ENCODE results near the gene STUB1. TPM values are rescaled to one million over a fixed set of nuclear protein-coding genes. Genes with fewer than 3 reads are reported as not detected.

Gene STUB1
- total RNA-seq, 4 donors from 2014 or later: 116 to 143 (median 125) TPM

- no CpG with 5 or more reads among the region's 81 CpGs for whole genome bisulfite sequencing
- TF ChIP-seq POLR2A (IDR thresholded peaks at IDR 0.05) (peak in 1 of 2 donors; percentile 2), CTCF (IDR thresholded peaks at IDR 0.05) (no peak)
- Histone ChIP-seq H3K36me3 (no peaks in the 10 kb centered on the region), H3K27ac (peak within 1 kb of the TSS; percentile 84), H3K4me1 (peaks cover 39% of the 10 kb centered on the region), H3K27me3 (no peaks in the 10 kb centered on the region), H3K9me3 (no peaks in the 10 kb centered on the region), H3K4me3 (peak within 1 kb of the TSS; percentile 89)
- no peak for DNase-seq (ENCODE audit: low spot score in 2 of 2)
Observed at GRCh38 chr16:641326-642188, 38.7 kb upstream of the STUB1 start, which contains the start of gene MCRIP2. Gene MCRIP2 (plus strand): TSS chr16:641828. CDS start chr16:641992, 164 bp downstream.

- Histone ChIP-seq H3K9me3 (no peaks in the 10 kb centered on the region), H3K4me3 (peak overlapping the region; percentile 89), H3K36me3 (no peaks in the 10 kb centered on the region), H3K27ac (peak overlapping the region; percentile 84), H3K27me3 (no peaks in the 10 kb centered on the region), H3K4me1 (peaks cover 45% of the 10 kb centered on the region)
- TF ChIP-seq CTCF (IDR thresholded peaks at IDR 0.05) (no peak), POLR2AphosphoS5 (IDR thresholded peaks at IDR 0.05) (no peak), EP300 (IDR thresholded peaks at IDR 0.05) (no peak), POLR2A (IDR thresholded peaks at IDR 0.05) (no peak)
- DNase-seq (ENCODE audit: low spot score in 2 of 2): no peak
- WGBS: 65% methylated on average over 5 of the region's 72 CpGs
Observed at GRCh38 chr16:642189-643049, 37.8 kb upstream of the STUB1 start.

- Histone ChIP-seq H3K27ac (peak overlapping the region; percentile 84), H3K4me3 (peak overlapping the region; percentile 89), H3K27me3 (no peaks in the 10 kb centered on the region), H3K4me1 (peaks cover 48% of the 10 kb centered on the region), H3K9me3 (no peaks in the 10 kb centered on the region), H3K36me3 (no peaks in the 10 kb centered on the region)
- no peak for TF ChIP-seq EP300 (IDR thresholded peaks at IDR 0.05)
- TF ChIP-seq CTCF (IDR thresholded peaks at IDR 0.05): no peak
- TF ChIP-seq POLR2AphosphoS5 (IDR thresholded peaks at IDR 0.05): no peak
- TF ChIP-seq POLR2A (IDR thresholded peaks at IDR 0.05): no peak
- DNase-seq (ENCODE audit: low spot score in 2 of 2): no peak
- 70% methylated on average over 2 of the region's 13 CpGs for WGBS
Observed at GRCh38 chr16:643050-643368, 37.2 kb upstream of the STUB1 start.

- H3K9me3 ChIP-seq: no peaks in the 10 kb centered on the region
- H3K4me1 ChIP-seq: peaks cover 61% of the 10 kb centered on the region
- no peak overlapping the region for H3K4me3 ChIP-seq
- H3K27ac ChIP-seq: no peak overlapping the region
- no peak for TF ChIP-seq CTCF (IDR thresholded peaks at IDR 0.05)
- TF ChIP-seq EP300 (IDR thresholded peaks at IDR 0.05): no peak
- no peak for TF ChIP-seq POLR2A (IDR thresholded peaks at IDR 0.05)
- TF ChIP-seq POLR2AphosphoS5 (IDR thresholded peaks at IDR 0.05): no peak
- no peaks in the 10 kb centered on the region for H3K27me3 ChIP-seq
- no peaks in the 10 kb centered on the region for H3K36me3 ChIP-seq
- WGBS: 85% methylated on average over 12 of the region's 12 CpGs
- no peak for DNase-seq (ENCODE audit: low spot score in 2 of 2)
Observed at GRCh38 chr16:644556-644955, 35.7 kb upstream of the STUB1 start.
